Measurements from ENCODE around the gene RILPL1.

DNA sequence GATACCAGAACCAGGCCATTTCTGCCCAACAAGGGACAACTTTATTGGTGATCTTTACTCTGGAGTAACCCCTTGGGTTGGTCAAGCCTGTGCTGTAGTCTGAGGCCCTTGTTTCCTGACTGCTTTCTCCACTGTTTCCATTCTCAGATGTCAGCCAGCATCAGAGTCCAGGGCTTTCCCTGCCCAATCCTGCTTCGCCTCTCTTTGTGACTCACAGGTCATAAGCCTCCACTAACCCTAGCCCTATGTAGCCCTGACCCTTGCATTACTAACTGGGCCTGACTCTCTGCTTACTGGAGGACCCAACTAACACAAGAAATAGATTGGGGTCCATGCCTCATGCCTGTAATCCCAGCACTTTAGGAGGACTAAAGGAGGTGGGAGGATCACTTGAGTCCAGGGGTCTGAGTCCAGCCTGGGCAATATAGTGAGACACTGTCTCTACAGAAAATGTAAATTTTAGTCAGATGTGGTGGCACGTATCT, 84.2 kb downstream of the RILPL1 start:
- TF ChIP-seq, protein P1, sequence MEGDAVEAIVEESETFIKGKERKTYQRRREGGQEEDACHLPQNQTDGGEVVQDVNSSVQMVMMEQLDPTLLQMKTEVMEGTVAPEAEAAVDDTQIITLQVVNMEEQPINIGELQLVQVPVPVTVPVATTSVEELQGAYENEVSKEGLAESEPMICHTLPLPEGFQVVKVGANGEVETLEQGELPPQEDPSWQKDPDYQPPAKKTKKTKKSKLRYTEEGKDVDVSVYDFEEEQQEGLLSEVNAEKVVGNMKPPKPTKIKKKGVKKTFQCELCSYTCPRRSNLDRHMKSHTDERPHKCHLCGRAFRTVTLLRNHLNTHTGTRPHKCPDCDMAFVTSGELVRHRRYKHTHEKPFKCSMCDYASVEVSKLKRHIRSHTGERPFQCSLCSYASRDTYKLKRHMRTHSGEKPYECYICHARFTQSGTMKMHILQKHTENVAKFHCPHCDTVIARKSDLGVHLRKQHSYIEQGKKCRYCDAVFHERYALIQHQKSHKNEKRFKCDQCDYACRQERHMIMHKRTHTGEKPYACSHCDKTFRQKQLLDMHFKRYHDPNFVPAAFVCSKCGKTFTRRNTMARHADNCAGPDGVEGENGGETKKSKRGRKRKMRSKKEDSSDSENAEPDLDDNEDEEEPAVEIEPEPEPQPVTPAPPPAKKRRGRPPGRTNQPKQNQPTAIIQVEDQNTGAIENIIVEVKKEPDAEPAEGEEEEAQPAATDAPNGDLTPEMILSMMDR (IDR thresholded peaks at IDR 0.05; ENCODE audit: low read depth, low read length, missing input control), result no peak
- TF ChIP-seq TAF1 (conservative IDR thresholded peaks at IDR 0.05) (no peak), SP1 (IDR thresholded peaks at IDR 0.05) (no peak), JUND (IDR thresholded peaks at IDR 0.05) (no peak), RAD21 (IDR thresholded peaks at IDR 0.05) (no peak), YY1 (IDR thresholded peaks at IDR 0.05) (no peak), HNF4G (IDR thresholded peaks at IDR 0.05) (no peak)
- TF ChIP-seq, protein P2, sequence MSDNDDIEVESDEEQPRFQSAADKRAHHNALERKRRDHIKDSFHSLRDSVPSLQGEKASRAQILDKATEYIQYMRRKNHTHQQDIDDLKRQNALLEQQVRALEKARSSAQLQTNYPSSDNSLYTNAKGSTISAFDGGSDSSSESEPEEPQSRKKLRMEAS (IDR thresholded peaks at IDR 0.05), result no peak
- TF ChIP-seq, protein P3, sequence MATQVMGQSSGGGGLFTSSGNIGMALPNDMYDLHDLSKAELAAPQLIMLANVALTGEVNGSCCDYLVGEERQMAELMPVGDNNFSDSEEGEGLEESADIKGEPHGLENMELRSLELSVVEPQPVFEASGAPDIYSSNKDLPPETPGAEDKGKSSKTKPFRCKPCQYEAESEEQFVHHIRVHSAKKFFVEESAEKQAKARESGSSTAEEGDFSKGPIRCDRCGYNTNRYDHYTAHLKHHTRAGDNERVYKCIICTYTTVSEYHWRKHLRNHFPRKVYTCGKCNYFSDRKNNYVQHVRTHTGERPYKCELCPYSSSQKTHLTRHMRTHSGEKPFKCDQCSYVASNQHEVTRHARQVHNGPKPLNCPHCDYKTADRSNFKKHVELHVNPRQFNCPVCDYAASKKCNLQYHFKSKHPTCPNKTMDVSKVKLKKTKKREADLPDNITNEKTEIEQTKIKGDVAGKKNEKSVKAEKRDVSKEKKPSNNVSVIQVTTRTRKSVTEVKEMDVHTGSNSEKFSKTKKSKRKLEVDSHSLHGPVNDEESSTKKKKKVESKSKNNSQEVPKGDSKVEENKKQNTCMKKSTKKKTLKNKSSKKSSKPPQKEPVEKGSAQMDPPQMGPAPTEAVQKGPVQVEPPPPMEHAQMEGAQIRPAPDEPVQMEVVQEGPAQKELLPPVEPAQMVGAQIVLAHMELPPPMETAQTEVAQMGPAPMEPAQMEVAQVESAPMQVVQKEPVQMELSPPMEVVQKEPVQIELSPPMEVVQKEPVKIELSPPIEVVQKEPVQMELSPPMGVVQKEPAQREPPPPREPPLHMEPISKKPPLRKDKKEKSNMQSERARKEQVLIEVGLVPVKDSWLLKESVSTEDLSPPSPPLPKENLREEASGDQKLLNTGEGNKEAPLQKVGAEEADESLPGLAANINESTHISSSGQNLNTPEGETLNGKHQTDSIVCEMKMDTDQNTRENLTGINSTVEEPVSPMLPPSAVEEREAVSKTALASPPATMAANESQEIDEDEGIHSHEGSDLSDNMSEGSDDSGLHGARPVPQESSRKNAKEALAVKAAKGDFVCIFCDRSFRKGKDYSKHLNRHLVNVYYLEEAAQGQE (IDR thresholded peaks at IDR 0.05), result no peak
